Measurements from ENCODE around the gene RS1. TPM values are rescaled to one million over a fixed set of nuclear protein-coding genes. Genes with fewer than 3 reads are reported as not detected.
A peak's percentile ranks its signal among the peaks of the same experiment; 100 is the strongest.

RS1 gene
- polyA plus RNA-seq, 2 of the 4 experiments (the other 2 are of a cell fraction), result not detected

GRCh38 chrX:18591834-18592233 is 80.1 kb downstream of the RS1 start:
- ChIA-PET POLR2A (no interaction called here), CTCF (no interaction called here)
- peak; percentile 59 for FAIRE-seq
- whole genome bisulfite sequencing (ENCODE audit: missing lambda C conversion rate), result 98% methylated on average over 2 of the region's 2 CpGs
- Histone ChIP-seq H3K9me3 (no peaks in the 10 kb centered on the region), H3K27ac (no peak overlapping the region), H3K4me3 (no peak overlapping the region), H3K4me1 (no peaks in the 10 kb centered on the region), H3K4me2 (no peak overlapping the region)
- no peak for DNase-seq (ENCODE audit: low read depth in 1 of 2, low spot score in 1 of 2)
- ATAC-seq, result no peak
- no peak for TF ChIP-seq KDM5A (IDR thresholded peaks at IDR 0.05)
- no peak for TF ChIP-seq GATA3 (IDR thresholded peaks at IDR 0.05; ENCODE audit: borderline replicate concordance)
- TF ChIP-seq ZNF302 (CRISPR knock-in tag; IDR thresholded peaks at IDR 0.05), result no peak
- no peak for TF ChIP-seq BHLHE40 (IDR thresholded peaks at IDR 0.05; ENCODE audit: low read depth, low read length)
- no peak for TF ChIP-seq HMGXB4 (CRISPR knock-in tag; IDR thresholded peaks at IDR 0.05; ENCODE audit: borderline replicate concordance)
- TF ChIP-seq NR3C1 (IDR thresholded peaks at IDR 0.05), result no peak
- no peak for TF ChIP-seq CTCF (IDR thresholded peaks at IDR 0.05)
- no peak for TF ChIP-seq USF2 (IDR thresholded peaks at IDR 0.05)
- no peak for TF ChIP-seq CHD4 (IDR thresholded peaks at IDR 0.05; ENCODE audit: borderline replicate concordance)
- TF ChIP-seq FOSL2 (IDR thresholded peaks at IDR 0.05), result no peak
- TF ChIP-seq FOSL2 (CRISPR knock-in tag; IDR thresholded peaks at IDR 0.05), result no peak
- TF ChIP-seq MYC (IDR thresholded peaks at IDR 0.05; ENCODE audit: borderline replicate concordance, low read length), result no peak
- no peak for TF ChIP-seq SREBF2 (IDR thresholded peaks at IDR 0.05)
- no peak for TF ChIP-seq FOXS1 (CRISPR knock-in tag; IDR thresholded peaks at IDR 0.05)
- no peak for TF ChIP-seq EHF (CRISPR knock-in tag; IDR thresholded peaks at IDR 0.05)
- no peak for TF ChIP-seq POLR2A (IDR thresholded peaks at IDR 0.05; ENCODE audit: low read length)
- no peak for TF ChIP-seq RFX5 (IDR thresholded peaks at IDR 0.05)
- TF ChIP-seq JUN (IDR thresholded peaks at IDR 0.05), result no peak

Other genes with a start within 250 kb of the RS1 start
- gene CDKL5, start 246.5 kb downstream of the RS1 start, polyA plus RNA-seq (2011; rRNA removed), result 19.4 and 22.8 TPM in 2 replicates
- 4.9 to 5.4 TPM (median 5.3 TPM) in 3 replicates for gene CDKL5, start 246.5 kb downstream of the RS1 start, polyA plus RNA-seq (2017; fragmentation: RNase III; extraction: RNeasy Plus Mini Kit Qiagen cat#74134 plus additional on column Dnase treatment)
- gene PPEF1, start 35.5 kb upstream of the RS1 start, polyA plus RNA-seq (2011; rRNA removed), result 1.9 and 2.0 TPM in 2 replicates
- 1.0 to 1.1 TPM (median 1.0 TPM) in 3 replicates for gene PPEF1, start 35.5 kb upstream of the RS1 start, polyA plus RNA-seq (2017; fragmentation: RNase III; extraction: RNeasy Plus Mini Kit Qiagen cat#74134 plus additional on column Dnase treatment)